ENCODE measurements around the gene LAMA4. TPM values are rescaled to one million over a fixed set of nuclear protein-coding genes. Genes with fewer than 3 reads are reported as not detected.
"Not testable (repeated sequence)": the region's sequence is repeated elsewhere in the genome, so short reads cannot be mapped to it uniquely, and the experiment has no call there.

Gene LAMA4
- total RNA-seq, 2 donors from 2014 or later: 0.14 TPM; not detected in 1

- H3K4me3 Mint-ChIP-seq: no peak overlapping the region
- H3K27me3 Mint-ChIP-seq (ENCODE audit: low read depth): no peaks in the 10 kb centered on the region
- H3K36me3 Mint-ChIP-seq (ENCODE audit: insufficient read depth in 2 of 2): no peaks in the 10 kb centered on the region
- DNase-seq (no peak), ATAC-seq (replicated peaks in 1 of 2) (no peak)
- H3K27ac Mint-ChIP-seq: no peak overlapping the region
- no peaks in the 10 kb centered on the region for H3K9me3 Mint-ChIP-seq
- peaks cover 22% of the 10 kb centered on the region for H3K4me1 Mint-ChIP-seq (ENCODE audit: low read depth)
Observed at GRCh38 chr6:112118034-112118433, 136.3 kb downstream of the LAMA4 start.

GRCh38 chr6:112117554-112117953 is 136.8 kb downstream of the LAMA4 start:
- no peaks in the 10 kb centered on the region for H3K36me3 Mint-ChIP-seq (ENCODE audit: insufficient read depth in 2 of 2)
- peak overlapping the region; percentile 14 to 56 for H3K4me3 Mint-ChIP-seq
- H3K9me3 Mint-ChIP-seq: no peaks in the 10 kb centered on the region
- ATAC-seq (replicated peaks in 1 of 2) (peak; percentile 56 to 86), DNase-seq (peak in 1 of 2 donors; percentile 4)
- H3K27ac Mint-ChIP-seq: no peak overlapping the region
- H3K27me3 Mint-ChIP-seq (ENCODE audit: low read depth): peaks cover 3% of the 10 kb centered on the region
- peaks cover 22% of the 10 kb centered on the region for H3K4me1 Mint-ChIP-seq (ENCODE audit: low read depth)

GRCh38 chr6:112116221-112116620 is 138.1 kb downstream of the LAMA4 start:
- no peak overlapping the region for H3K4me3 Mint-ChIP-seq
- no peaks in the 10 kb centered on the region for H3K36me3 Mint-ChIP-seq (ENCODE audit: insufficient read depth in 2 of 2)
- ATAC-seq (replicated peaks in 1 of 2) (no peak), DNase-seq (no peak)
- H3K27me3 Mint-ChIP-seq (ENCODE audit: low read depth): peaks cover 14% of the 10 kb centered on the region
- H3K27ac Mint-ChIP-seq: no peak overlapping the region
- H3K9me3 Mint-ChIP-seq: no peaks in the 10 kb centered on the region
- peaks cover 22% of the 10 kb centered on the region for H3K4me1 Mint-ChIP-seq (ENCODE audit: low read depth)

- Mint-ChIP-seq H3K4me1 (ENCODE audit: low read depth) (peaks cover 22% of the 10 kb centered on the region), H3K36me3 (ENCODE audit: insufficient read depth in 2 of 2) (no peaks in the 10 kb centered on the region), H3K27ac (no peak overlapping the region), H3K9me3 (no peaks in the 10 kb centered on the region), H3K4me3 (no peak overlapping the region), H3K27me3 (ENCODE audit: low read depth) (peaks cover 14% of the 10 kb centered on the region)
- no peak for DNase-seq
- ATAC-seq (replicated peaks in 1 of 2): no peak
Observed at GRCh38 chr6:112114577-112115223, 139.7 kb downstream of the LAMA4 start.

GRCh38 chr6:112113918-112114317 is 140.4 kb downstream of the LAMA4 start:
- peaks cover 22% of the 10 kb centered on the region for H3K4me1 Mint-ChIP-seq (ENCODE audit: low read depth)
- no peak overlapping the region for H3K27ac Mint-ChIP-seq
- no peak overlapping the region for H3K4me3 Mint-ChIP-seq
- no peak for ATAC-seq (replicated peaks in 1 of 2)
- H3K9me3 Mint-ChIP-seq: no peaks in the 10 kb centered on the region
- H3K27me3 Mint-ChIP-seq (ENCODE audit: low read depth): peaks cover 14% of the 10 kb centered on the region
- no peaks in the 10 kb centered on the region for H3K36me3 Mint-ChIP-seq (ENCODE audit: insufficient read depth in 2 of 2)
- DNase-seq: no peak

- DNase-seq: no peak
- Mint-ChIP-seq H3K27ac (no peak overlapping the region), H3K36me3 (ENCODE audit: insufficient read depth in 2 of 2) (no peaks in the 10 kb centered on the region), H3K9me3 (no peaks in the 10 kb centered on the region), H3K4me3 (no peak overlapping the region), H3K27me3 (ENCODE audit: low read depth) (peaks cover 14% of the 10 kb centered on the region), H3K4me1 (ENCODE audit: low read depth) (peaks cover 22% of the 10 kb centered on the region)
- no peak for ATAC-seq (replicated peaks in 1 of 2)
Observed at GRCh38 chr6:112113431-112113830, 140.9 kb downstream of the LAMA4 start.

GRCh38 chr6:112109262-112109661 is 145.1 kb downstream of the LAMA4 start:
- Mint-ChIP-seq H3K27me3 (ENCODE audit: low read depth) (peaks cover 14% of the 10 kb centered on the region), H3K9me3 (peaks cover 2 to 4% of the 10 kb centered on the region in 2 donors), H3K4me1 (ENCODE audit: low read depth) (no peaks in the 10 kb centered on the region), H3K36me3 (ENCODE audit: insufficient read depth in 2 of 2) (peaks cover 2 to 4% of the 10 kb centered on the region in 2 donors), H3K4me3 (no peak overlapping the region), H3K27ac (no peak overlapping the region)
- DNase-seq: no peak
- ATAC-seq (replicated peaks in 1 of 2): no peak

- Mint-ChIP-seq H3K4me3 (no peak overlapping the region), H3K4me1 (ENCODE audit: low read depth) (no peaks in the 10 kb centered on the region), H3K36me3 (ENCODE audit: insufficient read depth in 2 of 2) (peaks cover 2 to 4% of the 10 kb centered on the region in 2 donors), H3K27ac (no peak overlapping the region), H3K9me3 (peaks cover 2 to 4% of the 10 kb centered on the region in 2 donors), H3K27me3 (ENCODE audit: low read depth) (peaks cover 1% of the 10 kb centered on the region)
- no peak for DNase-seq
- ATAC-seq (replicated peaks in 1 of 2): no peak
Observed at GRCh38 chr6:112106562-112106961, 147.8 kb downstream of the LAMA4 start.

GRCh38 chr6:112106026-112106425 is 148.3 kb downstream of the LAMA4 start:
- H3K9me3 Mint-ChIP-seq; H3K36me3 Mint-ChIP-seq (ENCODE audit: insufficient read depth in 2 of 2); ATAC-seq (replicated peaks in 1 of 2); H3K4me3 Mint-ChIP-seq; H3K27ac Mint-ChIP-seq; H3K4me1 Mint-ChIP-seq (ENCODE audit: low read depth); H3K27me3 Mint-ChIP-seq (ENCODE audit: low read depth); DNase-seq: not testable (repeated sequence)

- ATAC-seq (replicated peaks in 1 of 2): no peak
- H3K4me3 Mint-ChIP-seq: no peak overlapping the region
- H3K27ac Mint-ChIP-seq: no peak overlapping the region
Observed at GRCh38 chr6:112100561-112100960, 153.8 kb downstream of the LAMA4 start.

GRCh38 chr6:112096901-112097300 is 157.5 kb downstream of the LAMA4 start:
- DNase-seq: no peak
- Mint-ChIP-seq H3K27ac (no peak overlapping the region), H3K36me3 (ENCODE audit: insufficient read depth in 2 of 2) (no peaks in the 10 kb centered on the region), H3K27me3 (ENCODE audit: low read depth) (peaks cover 2% of the 10 kb centered on the region), H3K4me1 (ENCODE audit: low read depth) (no peaks in the 10 kb centered on the region), H3K4me3 (no peak overlapping the region), H3K9me3 (no peaks in the 10 kb centered on the region)
- no peak for ATAC-seq (replicated peaks in 1 of 2)

More at GRCh38 chr6:112100561-112100960, 153.8 kb downstream of the LAMA4 start:
- peaks cover 2 to 4% of the 10 kb centered on the region in 2 donors for H3K36me3 Mint-ChIP-seq (ENCODE audit: insufficient read depth in 2 of 2)
- no peaks in the 10 kb centered on the region for H3K27me3 Mint-ChIP-seq (ENCODE audit: low read depth)
- peaks cover 2 to 4% of the 10 kb centered on the region in 2 donors for H3K9me3 Mint-ChIP-seq
- no peaks in the 10 kb centered on the region for H3K4me1 Mint-ChIP-seq (ENCODE audit: low read depth)
- no peak for DNase-seq

GRCh38 chr6:112087916-112088315 is 166.5 kb downstream of the LAMA4 start:
- peaks cover 1 to 8% of the 10 kb centered on the region in 2 donors for H3K36me3 Mint-ChIP-seq (ENCODE audit: insufficient read depth in 2 of 2)

GRCh38 chr6:112087136-112087911 is 167.0 kb downstream of the LAMA4 start, which contains the start of the genes FAM229B and TUBE1:
FAM229B (plus strand) TSS chr6:112087591; CDS start chr6:112099284, 11,693 bp downstream.
TUBE1 (minus strand) TSS chr6:112087482; CDS start chr6:112087434, 48 bp downstream.
- DNase-seq: peak; percentile 88 to 94
- no peak within 1 kb of the TSS for H3K27ac Mint-ChIP-seq
- H3K4me3 Mint-ChIP-seq: no peak within 1 kb of the TSS
- peaks cover 10% of the 10 kb centered on the region for H3K4me1 Mint-ChIP-seq (ENCODE audit: low read depth)
- no peaks in the 10 kb centered on the region for H3K9me3 Mint-ChIP-seq
- peak; percentile 97 to 98 for ATAC-seq (replicated peaks in 1 of 2)
- H3K27me3 Mint-ChIP-seq (ENCODE audit: low read depth): peaks cover 14% of the 10 kb centered on the region
- H3K36me3 Mint-ChIP-seq (ENCODE audit: insufficient read depth in 2 of 2): peaks cover 1 to 8% of the 10 kb centered on the region in 2 donors

More at GRCh38 chr6:112087916-112088315, 166.5 kb downstream of the LAMA4 start:
- no peak overlapping the region for H3K27ac Mint-ChIP-seq
- ATAC-seq (replicated peaks in 1 of 2) (no peak), DNase-seq (no peak)
- H3K9me3 Mint-ChIP-seq: no peaks in the 10 kb centered on the region
- H3K27me3 Mint-ChIP-seq (ENCODE audit: low read depth): peaks cover 14% of the 10 kb centered on the region
- no peak overlapping the region for H3K4me3 Mint-ChIP-seq
- H3K4me1 Mint-ChIP-seq (ENCODE audit: low read depth): peaks cover 10% of the 10 kb centered on the region
